AG09319 (cell line): Measurements from ENCODE around the gene C13orf46.
"Not testable (repeated sequence)": the region's sequence is repeated elsewhere in the genome, so short reads cannot be mapped to it uniquely, and the experiment has no call there.

Source experiments
- DNase-seq: peaks from one replicate; pipeline ENCODE4 v3.0.0-alpha.2; 2010; ENCODE audit warnings: low read depth; ENCODE audit errors: extremely low read depth
- TF ChIP-seq, protein P1 (sequence below): IDR thresholded peaks from 2 replicates; pipeline ENCODE4 v1.5.1; 2011; ENCODE audit warnings: low read depth, mild to moderate bottlenecking, inconsistent platforms, low read length, moderate library complexity

Gene C13orf46

GRCh38 chr13:113995051-113995601 is 21.2 kb upstream of the C13orf46 start:
- TF ChIP-seq, protein P1, sequence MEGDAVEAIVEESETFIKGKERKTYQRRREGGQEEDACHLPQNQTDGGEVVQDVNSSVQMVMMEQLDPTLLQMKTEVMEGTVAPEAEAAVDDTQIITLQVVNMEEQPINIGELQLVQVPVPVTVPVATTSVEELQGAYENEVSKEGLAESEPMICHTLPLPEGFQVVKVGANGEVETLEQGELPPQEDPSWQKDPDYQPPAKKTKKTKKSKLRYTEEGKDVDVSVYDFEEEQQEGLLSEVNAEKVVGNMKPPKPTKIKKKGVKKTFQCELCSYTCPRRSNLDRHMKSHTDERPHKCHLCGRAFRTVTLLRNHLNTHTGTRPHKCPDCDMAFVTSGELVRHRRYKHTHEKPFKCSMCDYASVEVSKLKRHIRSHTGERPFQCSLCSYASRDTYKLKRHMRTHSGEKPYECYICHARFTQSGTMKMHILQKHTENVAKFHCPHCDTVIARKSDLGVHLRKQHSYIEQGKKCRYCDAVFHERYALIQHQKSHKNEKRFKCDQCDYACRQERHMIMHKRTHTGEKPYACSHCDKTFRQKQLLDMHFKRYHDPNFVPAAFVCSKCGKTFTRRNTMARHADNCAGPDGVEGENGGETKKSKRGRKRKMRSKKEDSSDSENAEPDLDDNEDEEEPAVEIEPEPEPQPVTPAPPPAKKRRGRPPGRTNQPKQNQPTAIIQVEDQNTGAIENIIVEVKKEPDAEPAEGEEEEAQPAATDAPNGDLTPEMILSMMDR: no peak
- no peak for DNase-seq

DNA sequence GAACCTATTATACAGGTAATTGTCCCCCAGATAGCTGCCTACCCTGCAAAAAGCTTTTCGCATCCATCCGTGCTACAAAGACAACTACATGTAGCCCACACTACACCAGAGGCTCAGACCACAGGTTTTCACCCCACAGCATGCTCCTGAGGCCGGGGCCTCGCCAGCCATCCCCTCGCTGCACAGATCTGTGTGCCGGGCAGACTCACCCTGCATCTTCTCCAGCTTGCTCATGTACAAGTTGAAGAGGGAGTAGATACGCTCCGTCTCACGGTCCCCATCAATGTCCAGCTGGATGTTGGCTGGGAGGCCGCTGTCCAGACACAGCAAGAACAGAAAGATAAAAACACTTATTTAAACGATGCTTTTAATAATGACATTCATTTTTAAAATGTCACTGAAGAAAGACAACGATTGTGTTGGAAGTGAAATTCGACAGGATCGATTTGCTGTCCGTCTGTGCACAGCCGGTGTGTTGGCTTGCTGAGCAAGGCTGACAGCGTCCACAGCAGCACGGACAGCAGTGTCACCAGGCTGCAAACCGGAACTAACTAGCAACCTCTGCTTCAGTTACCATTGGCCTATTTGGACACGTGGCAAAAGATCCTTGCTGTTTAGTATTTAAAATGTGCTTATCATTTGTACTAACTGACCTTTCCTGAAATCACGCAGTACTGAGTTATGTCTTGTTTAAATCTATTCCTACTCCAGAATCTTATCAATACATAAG is 18.6 kb upstream of the C13orf46 start:
- TF ChIP-seq, protein P1: no peak
- DNase-seq: no peak

- no peak for DNase-seq
- TF ChIP-seq, protein P1: no peak
These were observed 17.9 kb upstream of the C13orf46 start for GRCh38 chr13:113991676-113992179.

GRCh38 chr13:113991191-113991669 is 17.4 kb upstream of the C13orf46 start:
- DNase-seq: no peak
- TF ChIP-seq, protein P1: no peak

GRCh38 chr13:113990321-113990837 is 16.5 kb upstream of the C13orf46 start:
- DNase-seq: no peak
- TF ChIP-seq, protein P1: no peak

DNA sequence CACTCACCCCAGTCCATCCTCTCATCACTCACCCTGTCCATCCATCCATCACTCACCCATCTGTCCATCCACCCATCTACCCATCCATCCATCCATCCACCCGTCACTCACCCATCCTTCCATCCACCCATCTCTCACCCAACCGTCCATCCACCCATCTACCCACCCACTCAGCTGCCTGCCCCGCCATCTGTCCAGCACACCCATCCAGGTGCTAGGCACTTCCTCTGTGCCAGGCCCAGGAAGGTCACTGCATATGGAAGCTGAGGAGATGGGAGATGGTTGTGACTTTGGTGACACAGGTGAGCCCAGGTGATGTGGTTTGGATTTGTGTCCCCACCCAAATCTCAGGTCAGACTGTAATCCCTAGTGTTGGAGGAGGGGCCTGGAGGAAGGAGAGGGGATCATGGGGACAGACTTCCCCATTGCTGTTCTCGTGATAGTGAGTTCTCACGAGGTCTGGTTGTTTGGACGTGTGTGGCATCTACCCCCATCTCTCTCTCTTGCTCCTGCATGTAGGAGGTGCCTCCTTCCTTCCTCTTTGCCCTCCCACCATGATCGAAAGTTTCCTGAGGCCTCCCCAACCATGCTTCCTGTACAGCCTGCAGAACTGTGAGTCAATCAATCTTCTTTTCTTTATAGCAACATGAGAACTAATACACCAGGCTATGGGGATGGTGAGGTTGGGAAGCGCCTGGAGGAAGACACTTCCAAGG is 15.9 kb upstream of the C13orf46 start:
- DNase-seq: no peak
- TF ChIP-seq, protein P1: no peak

DNA sequence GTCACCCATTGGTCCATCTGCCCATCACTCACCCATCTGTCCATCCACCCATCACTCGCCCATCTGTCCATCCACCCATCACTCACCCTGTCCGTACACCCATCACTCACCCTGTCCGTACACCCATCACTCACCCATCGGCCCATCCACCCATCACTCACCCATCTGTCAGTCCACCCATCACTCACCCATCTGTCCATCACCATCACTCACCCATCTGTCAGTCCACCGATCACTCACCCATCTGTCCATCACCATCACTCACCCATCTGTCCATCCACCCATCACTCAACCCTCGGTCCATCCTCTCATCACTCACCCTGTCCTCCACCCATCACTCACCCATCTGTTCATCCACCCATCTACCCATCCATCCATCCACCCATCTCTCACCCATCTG is 15.0 kb upstream of the C13orf46 start:
- DNase-seq: not testable (repeated sequence)
